ENCODE data around the gene SLC19A2. TPM values are rescaled to one million over a fixed set of nuclear protein-coding genes. Genes with fewer than 3 reads are reported as not detected.

The SLC19A2 gene
- total RNA-seq, 1 experiment from 2014 or later = 12.8 TPM

- H3K36me3 Mint-ChIP-seq (ENCODE audit: insufficient read depth in 1 of 3, low read depth in 3 of 3) = no peaks in the 10 kb centered on the region; a peak in 1 of 7 replicates
Measured at GRCh38 chr1:169488157-169488556, 2.4 kb upstream of the SLC19A2 start.

More at GRCh38 chr1:169488157-169488556, 2.4 kb upstream of the SLC19A2 start:
- Histone ChIP-seq H3K4me1 (ENCODE audit: insufficient read depth, low read length) (peaks cover 7% of the 10 kb centered on the region), H3K9ac (ENCODE audit: extremely low read depth, insufficient read length, low read length) (no peak overlapping the region), H4K20me1 (ENCODE audit: control insufficient read depth, insufficient read depth, insufficient read length) (no peaks in the 10 kb centered on the region), H2BK120ac (ENCODE audit: low read depth, low read length, poor library complexity, severe bottlenecking) (no peak overlapping the region), H3K14ac (ENCODE audit: insufficient read depth, low read length) (no peak overlapping the region), H2AFZ (ENCODE audit: low read length) (no peak overlapping the region), H3K4ac (ENCODE audit: low read depth, low read length) (no peak overlapping the region), H3K27ac (ENCODE audit: insufficient read length, low read depth, low read length) (no peak overlapping the region), H4K5ac (ENCODE audit: insufficient read length, low read depth, low read length) (no peak overlapping the region), H2BK12ac (ENCODE audit: insufficient read length, low read depth, low read length) (no peak overlapping the region), H3T11ph (ENCODE audit: low read length) (no peak overlapping the region), H3K4me2 (ENCODE audit: insufficient read depth, insufficient read length, low read length) (no peak overlapping the region), H3K27me3 (ENCODE audit: insufficient read depth, low read length) (no peaks in the 10 kb centered on the region), H2BK5ac (ENCODE audit: insufficient read length, low read length) (no peak overlapping the region), H3K18ac (ENCODE audit: insufficient read length, low read depth, low read length) (no peak overlapping the region), H3K9me3 (ENCODE audit: control insufficient read depth, low read depth, low read length) (no peaks in the 10 kb centered on the region), H3K23ac (ENCODE audit: insufficient read length, low read depth, low read length) (no peak overlapping the region), H3K56ac (ENCODE audit: insufficient read length, low read depth, low read length) (no peak overlapping the region), H2BK15ac (ENCODE audit: low read depth, low read length) (no peak overlapping the region), H3K79me1 (ENCODE audit: insufficient read depth, low read depth, low read length, poor library complexity, severe bottlenecking) (peaks cover 4% of the 10 kb centered on the region), H3K23me2 (ENCODE audit: insufficient read length, low read depth, low read length, poor library complexity, severe bottlenecking) (peaks cover 15% of the 10 kb centered on the region), H4K8ac (replicated peaks; ENCODE audit: insufficient read length, low read depth, low read length) (no peak overlapping the region), H3K79me2 (ENCODE audit: insufficient read depth, low read length) (peaks cover 16% of the 10 kb centered on the region; the same call in 1 of the 2 replicates), H2AK5ac (ENCODE audit: insufficient read length, low read length) (no peak overlapping the region), H4K91ac (ENCODE audit: insufficient read length, low read depth, low read length) (no peak overlapping the region), H2BK20ac (ENCODE audit: low read depth, low read length, poor library complexity, severe bottlenecking) (no peak overlapping the region)
- H3K9me3 Mint-ChIP-seq = no peaks in the 10 kb centered on the region; a peak in 1 of 5 replicates
- no peaks in the 10 kb centered on the region for H3K27me3 Mint-ChIP-seq (ENCODE audit: low read depth)
- no peak for TF ChIP-seq CTCF (conservative IDR thresholded peaks at IDR 0.05)
- H3K27ac Mint-ChIP-seq = no peak overlapping the region; a peak in 1 of 7 replicates
- no peak overlapping the region for H3K4me3 Mint-ChIP-seq
- WGBS (ENCODE audit: extremely low coverage, insufficient read length, low lambda C conversion rate) = no CpG with 5 or more reads among the region's 4 CpGs
- peaks cover 42% of the 10 kb centered on the region in 2 experiments for H3K4me1 Mint-ChIP-seq
- no peak for DNase-seq

Data from H9 (cell line).